ENCODE data around the gene RMRP.
"Not testable (repeated sequence)": the region's sequence is repeated elsewhere in the genome, so short reads cannot be mapped to it uniquely, and the experiment has no call there.

The RMRP gene

GRCh38 chr9:35646153-35646532 lies 11.7 kb downstream of the RMRP start:
- no peak for DNase-seq (ENCODE audit: low read depth)
- H3K4me3 ChIP-seq (ENCODE audit: low read depth, low read length), result peak overlapping the region; percentile 82
- no peak for TF ChIP-seq CTCF (IDR thresholded peaks at IDR 0.05; ENCODE audit: insufficient read depth, low read depth, low read length, missing control alignments)

GRCh38 chr9:35645736-35646135 lies 12.1 kb downstream of the RMRP start:
- peak overlapping the region; percentile 82 for H3K4me3 ChIP-seq (ENCODE audit: low read depth, low read length)
- not testable (repeated sequence) for DNase-seq (ENCODE audit: low read depth)

- no peak overlapping the region for H3K4me3 ChIP-seq (ENCODE audit: low read depth, low read length)
- no peak for DNase-seq (ENCODE audit: low read depth)
- no peak for TF ChIP-seq CTCF (IDR thresholded peaks at IDR 0.05; ENCODE audit: insufficient read depth, low read depth, low read length, missing control alignments)
Observed at GRCh38 chr9:35643046-35643445, 14.8 kb downstream of the RMRP start.

- H3K4me3 ChIP-seq (ENCODE audit: low read depth, low read length), result not testable (repeated sequence)
Observed at GRCh38 chr9:35641478-35641877, 16.3 kb downstream of the RMRP start.

GRCh38 chr9:35640431-35640830 lies 17.4 kb downstream of the RMRP start:
- not testable (repeated sequence) for DNase-seq (ENCODE audit: low read depth); H3K4me3 ChIP-seq (ENCODE audit: low read depth, low read length)

More at GRCh38 chr9:35641478-35641877, 16.3 kb downstream of the RMRP start:
- not testable (repeated sequence) for DNase-seq (ENCODE audit: low read depth)

- no peak for TF ChIP-seq CTCF (IDR thresholded peaks at IDR 0.05; ENCODE audit: insufficient read depth, low read depth, low read length, missing control alignments)
- no peak overlapping the region for H3K4me3 ChIP-seq (ENCODE audit: low read depth, low read length)
- no peak for DNase-seq (ENCODE audit: low read depth)
Observed at GRCh38 chr9:35639631-35640030, 18.2 kb downstream of the RMRP start.

GRCh38 chr9:35639225-35639624 lies 18.6 kb downstream of the RMRP start:
- not testable (repeated sequence) for H3K4me3 ChIP-seq (ENCODE audit: low read depth, low read length); DNase-seq (ENCODE audit: low read depth)

GRCh38 chr9:35638751-35639150 lies 19.1 kb downstream of the RMRP start:
- DNase-seq (ENCODE audit: low read depth); H3K4me3 ChIP-seq (ENCODE audit: low read depth, low read length): not testable (repeated sequence)

- DNase-seq (ENCODE audit: low read depth), result not testable (repeated sequence)
Observed at GRCh38 chr9:35637427-35637955, 20.3 kb downstream of the RMRP start.

GRCh38 chr9:35636877-35637246 lies 21.0 kb downstream of the RMRP start:
- not testable (repeated sequence) for DNase-seq (ENCODE audit: low read depth); H3K4me3 ChIP-seq (ENCODE audit: low read depth, low read length)

More at GRCh38 chr9:35637427-35637955, 20.3 kb downstream of the RMRP start:
- not testable (repeated sequence) for H3K4me3 ChIP-seq (ENCODE audit: low read depth, low read length)

- H3K4me3 ChIP-seq (ENCODE audit: low read depth, low read length), result no peak overlapping the region
- DNase-seq (ENCODE audit: low read depth), result no peak
Observed at GRCh38 chr9:35636135-35636876, 21.5 kb downstream of the RMRP start.

More at GRCh38 chr9:35636135-35636876, 21.5 kb downstream of the RMRP start:
- TF ChIP-seq CTCF (IDR thresholded peaks at IDR 0.05; ENCODE audit: insufficient read depth, low read depth, low read length, missing control alignments), result no peak
